Neural progenitor cell (in vitro differentiated cells): ENCODE measurements around the gene PSMD5. TPM values are rescaled to one million over a fixed set of nuclear protein-coding genes. Genes with fewer than 3 reads are reported as not detected.

Experiments
- DNase-seq: peaks from one replicate; pipeline ENCODE4 v3.0.0-alpha.2; 2016; ENCODE audit warnings: low spot score
- H2AFZ ChIP-seq: fragments of 200-600 bp; sonication (generic); replicated peaks from 2 replicates; pipeline ENCODE4 v1.6.1; 2016; ENCODE audit warnings: antibody characterized with exemption
- H3F3A ChIP-seq: fragments of 200-600 bp; sonication (generic); 2 replicates; pipeline ENCODE4 v1.6.1; 2016; ENCODE audit warnings: antibody characterized with exemption, low read depth
- H3K27ac ChIP-seq: fragments of 200-600 bp; sonication (generic); 2 replicates; pipeline ENCODE4 v1.5.1; 2016; ENCODE audit warnings: mild to moderate bottlenecking
- H3K27me3 ChIP-seq: fragments of 200-600 bp; sonication (generic); 2 replicates; pipeline ENCODE4 v1.6.1; 2016; ENCODE audit warnings: mild to moderate bottlenecking, moderate library complexity
- H3K36me3 ChIP-seq: fragments of 200-600 bp; sonication (generic); 2 replicates; pipeline ENCODE4 v1.5.1; 2016
- H3K4me1 ChIP-seq: fragments of 200-600 bp; sonication (generic); 2 replicates; pipeline ENCODE4 v1.6.1; 2016; ENCODE audit warnings: mixed run types
- H3K4me2 ChIP-seq: fragments of 200-600 bp; sonication (generic); 2 replicates; pipeline ENCODE4 v1.6.1; 2016
- H3K4me3 ChIP-seq: fragments of 200-600 bp; sonication (generic); 2 replicates; pipeline ENCODE4 v1.5.1; 2016
- H3K79me2 ChIP-seq: fragments of 200-600 bp; sonication (generic); 2 replicates; pipeline ENCODE4 v1.6.1; 2016; ENCODE audit warnings: low read depth
- H3K9ac ChIP-seq: fragments of 200-600 bp; sonication (generic); 2 replicates; pipeline ENCODE4 v1.6.1; 2016
- H3K9me3 ChIP-seq: fragments of 200-600 bp; sonication (generic); 2 replicates; pipeline ENCODE4 v1.5.1; 2016; ENCODE audit warnings: low read depth
- H4K20me1 ChIP-seq: fragments of 200-600 bp; sonication (generic); 2 replicates; pipeline ENCODE4 v1.6.1; 2016; ENCODE audit warnings: low read depth
- H3K27ac Mint-ChIP-seq: 3 replicates; pipeline ENCODE4 v1.8.0; 2021; ENCODE audit warnings: mixed read lengths
- H3K27me3 Mint-ChIP-seq: 2 replicates; pipeline ENCODE4 v1.8.0; 2022; ENCODE audit warnings: low read depth, mild to moderate bottlenecking, inconsistent platforms, moderate library complexity, mixed read lengths; ENCODE audit not compliant: insufficient read depth
- H3K36me3 Mint-ChIP-seq: 3 replicates; pipeline ENCODE4 v1.8.0; 2021; ENCODE audit warnings: mixed read lengths
- H3K4me1 Mint-ChIP-seq: 3 replicates; pipeline ENCODE4 v1.8.0; 2021; ENCODE audit warnings: mixed read lengths
- H3K4me3 Mint-ChIP-seq: 3 replicates; pipeline ENCODE4 v1.8.0; 2021; ENCODE audit warnings: mild to moderate bottlenecking, moderate library complexity, mixed read lengths
- H3K9me3 Mint-ChIP-seq: 3 replicates; pipeline ENCODE4 v1.8.0; 2020; ENCODE audit warnings: mixed read lengths
- EZH2 ChIP-seq: fragments of 200-600 bp; sonication (generic); IDR thresholded peaks from 2 replicates; pipeline ENCODE4 v1.6.1; 2017; ENCODE audit warnings: antibody characterized with exemption, mild to moderate bottlenecking, moderate library complexity
- EZH2phosphoT487 ChIP-seq: fragments of 200-600 bp; sonication (generic); IDR thresholded peaks from 2 replicates; pipeline ENCODE4 v1.6.1; 2017; ENCODE audit warnings: antibody characterized with exemption
- total RNA-seq: library from RNA; depleted of rRNA; stranded (reverse); fragments of >200 nt; gene quantifications from 2 replicates; pipeline ENCODE4 v1.2.3, GENCODE V29; 2015; ENCODE audit warnings: low replicate concordance
- TF ChIP-seq, protein P1 (sequence below): fragments of 200-600 bp; sonication (generic); IDR thresholded peaks from 2 replicates; pipeline ENCODE4 v1.5.1; 2017; ENCODE audit warnings: antibody characterized with exemption, mild to moderate bottlenecking

The PSMD5 gene
- total RNA-seq, 1 donor from 2014 or later: 8.7 TPM

DNA sequence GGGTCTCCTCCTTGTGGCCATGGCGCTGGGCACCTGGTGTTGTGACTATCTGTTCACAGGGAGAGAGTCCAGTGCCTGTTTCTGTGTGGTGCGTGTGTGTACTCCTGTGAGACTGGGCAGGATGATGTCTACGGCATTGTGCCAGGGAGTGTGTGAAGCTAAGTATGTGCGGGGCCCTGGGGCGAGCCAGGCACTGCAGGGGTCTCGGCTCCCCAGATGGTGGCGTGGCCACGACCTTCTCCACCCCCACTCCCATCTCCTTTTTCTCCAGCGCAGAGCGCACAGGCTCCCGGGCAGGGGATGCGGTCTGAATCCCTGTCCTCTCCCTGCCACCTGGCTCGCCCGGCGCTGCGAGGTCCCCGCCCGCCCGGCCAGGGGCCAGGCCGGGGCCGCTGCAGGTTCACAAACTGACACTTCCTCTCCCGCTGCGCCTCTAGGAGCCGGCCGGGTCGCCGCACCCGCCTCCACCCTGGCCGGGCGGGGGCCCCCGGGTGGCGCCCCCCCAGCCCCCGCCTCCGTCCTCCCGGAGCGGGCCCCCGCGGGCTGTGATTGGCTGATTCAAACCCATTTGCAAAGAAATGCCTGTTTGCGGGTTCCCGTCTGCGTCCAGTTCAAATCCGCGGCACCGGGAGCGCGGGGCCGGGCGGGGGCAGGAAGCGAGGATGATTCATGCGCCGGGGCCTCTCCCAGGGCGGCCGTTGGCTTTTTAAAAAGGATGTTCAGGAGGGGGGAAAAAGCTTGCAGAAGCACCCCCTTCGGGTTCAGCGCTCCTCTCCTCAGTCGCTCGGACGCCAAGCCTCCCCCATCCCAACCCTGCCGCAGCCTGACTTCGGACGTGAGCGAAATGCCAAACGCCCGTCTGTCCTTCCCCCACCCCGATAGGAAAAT lies 33.5 kb upstream of the PSMD5 start:
- Histone ChIP-seq H3K27me3 (peaks cover 17% of the 10 kb centered on the region), H4K20me1 (no peaks in the 10 kb centered on the region), H2AFZ (peak overlapping the region; percentile 97), H3K4me1 (peaks cover 18% of the 10 kb centered on the region), H3K4me2 (peak overlapping the region; percentile 92), H3K4me3 (peak overlapping the region; percentile 92), H3F3A (peaks cover 45% of the 10 kb centered on the region), H3K36me3 (no peaks in the 10 kb centered on the region), H3K79me2 (no peaks in the 10 kb centered on the region), H3K9ac (no peak overlapping the region), H3K27ac (no peak overlapping the region), H3K9me3 (no peaks in the 10 kb centered on the region)
- peaks cover 30% of the 10 kb centered on the region for H3K4me1 Mint-ChIP-seq
- TF ChIP-seq, protein P1, sequence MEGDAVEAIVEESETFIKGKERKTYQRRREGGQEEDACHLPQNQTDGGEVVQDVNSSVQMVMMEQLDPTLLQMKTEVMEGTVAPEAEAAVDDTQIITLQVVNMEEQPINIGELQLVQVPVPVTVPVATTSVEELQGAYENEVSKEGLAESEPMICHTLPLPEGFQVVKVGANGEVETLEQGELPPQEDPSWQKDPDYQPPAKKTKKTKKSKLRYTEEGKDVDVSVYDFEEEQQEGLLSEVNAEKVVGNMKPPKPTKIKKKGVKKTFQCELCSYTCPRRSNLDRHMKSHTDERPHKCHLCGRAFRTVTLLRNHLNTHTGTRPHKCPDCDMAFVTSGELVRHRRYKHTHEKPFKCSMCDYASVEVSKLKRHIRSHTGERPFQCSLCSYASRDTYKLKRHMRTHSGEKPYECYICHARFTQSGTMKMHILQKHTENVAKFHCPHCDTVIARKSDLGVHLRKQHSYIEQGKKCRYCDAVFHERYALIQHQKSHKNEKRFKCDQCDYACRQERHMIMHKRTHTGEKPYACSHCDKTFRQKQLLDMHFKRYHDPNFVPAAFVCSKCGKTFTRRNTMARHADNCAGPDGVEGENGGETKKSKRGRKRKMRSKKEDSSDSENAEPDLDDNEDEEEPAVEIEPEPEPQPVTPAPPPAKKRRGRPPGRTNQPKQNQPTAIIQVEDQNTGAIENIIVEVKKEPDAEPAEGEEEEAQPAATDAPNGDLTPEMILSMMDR: no peak
- TF ChIP-seq EZH2: peak; percentile 66
- peak; percentile 70 for DNase-seq
- H3K27ac Mint-ChIP-seq: peak overlapping the region; percentile 82
- H3K36me3 Mint-ChIP-seq: peaks cover 22% of the 10 kb centered on the region
- H3K4me3 Mint-ChIP-seq: peak overlapping the region; percentile 87
- no peaks in the 10 kb centered on the region for H3K9me3 Mint-ChIP-seq
- H3K27me3 Mint-ChIP-seq: peaks cover 8% of the 10 kb centered on the region

DNA sequence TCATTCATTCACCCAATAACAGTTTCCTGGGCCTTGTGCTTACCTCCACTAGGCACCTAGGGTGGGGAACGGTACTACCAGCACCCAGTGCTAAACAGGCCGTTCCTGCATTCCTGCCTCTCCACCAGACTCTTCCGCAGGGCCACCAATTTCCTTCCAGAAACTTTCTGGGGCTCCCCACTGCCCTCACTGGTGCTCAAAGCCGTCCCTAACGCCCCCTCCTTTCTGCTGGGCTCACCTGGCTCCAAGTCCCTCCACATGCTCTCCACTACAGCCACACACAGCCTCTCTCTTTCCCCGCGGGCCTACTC lies 32.9 kb upstream of the PSMD5 start:
- Histone ChIP-seq H3K9me3 (no peaks in the 10 kb centered on the region), H3F3A (peaks cover 45% of the 10 kb centered on the region), H3K4me3 (peak overlapping the region; percentile 92), H3K79me2 (no peaks in the 10 kb centered on the region), H3K4me1 (peaks cover 18% of the 10 kb centered on the region), H3K27ac (no peak overlapping the region), H4K20me1 (no peaks in the 10 kb centered on the region), H3K27me3 (peaks cover 17% of the 10 kb centered on the region), H3K36me3 (no peaks in the 10 kb centered on the region), H3K9ac (no peak overlapping the region), H2AFZ (peak overlapping the region; percentile 97), H3K4me2 (peak overlapping the region; percentile 92)
- Mint-ChIP-seq H3K36me3 (peaks cover 22% of the 10 kb centered on the region), H3K27ac (peak overlapping the region; percentile 82), H3K4me3 (peak overlapping the region; percentile 87), H3K27me3 (peaks cover 8% of the 10 kb centered on the region), H3K9me3 (no peaks in the 10 kb centered on the region), H3K4me1 (peaks cover 30% of the 10 kb centered on the region)
- TF ChIP-seq EZH2 (no peak), EZH2phosphoT487 (no peak)
- TF ChIP-seq, protein P1: no peak
- DNase-seq: no peak

DNA sequence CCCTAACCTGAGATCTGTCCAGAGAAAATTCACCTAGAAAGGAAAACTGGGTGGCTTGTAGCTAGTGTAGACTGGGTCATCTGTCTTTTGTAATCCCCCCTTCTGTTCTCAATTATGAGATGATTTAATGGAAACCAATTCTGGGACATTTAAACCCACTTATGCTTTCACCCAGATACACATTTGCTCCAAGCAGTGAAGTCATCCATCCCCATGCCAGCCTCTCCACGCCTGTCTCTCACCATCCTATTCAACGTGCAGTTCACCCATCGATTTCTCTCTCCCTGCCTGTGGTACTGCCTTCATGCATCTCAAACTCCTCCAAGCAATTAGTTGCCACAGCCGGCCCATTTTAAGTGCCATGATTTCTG lies 32.5 kb upstream of the PSMD5 start:
- no peaks in the 10 kb centered on the region for H3K36me3 ChIP-seq
- Mint-ChIP-seq H3K9me3 (no peaks in the 10 kb centered on the region), H3K4me3 (peak overlapping the region; percentile 87), H3K27me3 (peaks cover 8% of the 10 kb centered on the region), H3K27ac (no peak overlapping the region), H3K36me3 (peaks cover 22% of the 10 kb centered on the region), H3K4me1 (peaks cover 30% of the 10 kb centered on the region)
- peaks cover 45% of the 10 kb centered on the region for H3F3A ChIP-seq
- TF ChIP-seq EZH2phosphoT487 (no peak), EZH2 (no peak)
- TF ChIP-seq, protein P1: no peak
- H3K4me2 ChIP-seq: peak overlapping the region; percentile 92
- no peak overlapping the region for H3K27ac ChIP-seq
- H4K20me1 ChIP-seq: no peaks in the 10 kb centered on the region
- no peak overlapping the region for H2AFZ ChIP-seq
- H3K79me2 ChIP-seq: no peaks in the 10 kb centered on the region
- H3K9ac ChIP-seq: no peak overlapping the region
- H3K27me3 ChIP-seq: peaks cover 17% of the 10 kb centered on the region
- H3K4me3 ChIP-seq: no peak overlapping the region
- no peaks in the 10 kb centered on the region for H3K9me3 ChIP-seq
- DNase-seq: no peak
- peaks cover 18% of the 10 kb centered on the region for H3K4me1 ChIP-seq
